HG02588 (cell line): ENCODE data around the gene ETS1.

ENCODE experiments used
- ATAC-seq: cut with Tn5 transposase; IDR thresholded peaks from one replicate; pipeline ENCODE4 v1.9.1; 2021; ENCODE audit warnings: mild to moderate bottlenecking, moderate library complexity; ENCODE audit not compliant: unreplicated experiment

The ETS1 gene

GRCh38 chr11:128619540-128620308 is 32.4 kb upstream of the ETS1 start:
- no peak for ATAC-seq

- ATAC-seq, result no peak
These were observed 31.6 kb upstream of the ETS1 start for GRCh38 chr11:128619007-128619406.

GRCh38 chr11:128618603-128619002 is 31.2 kb upstream of the ETS1 start:
- no peak for ATAC-seq

DNA sequence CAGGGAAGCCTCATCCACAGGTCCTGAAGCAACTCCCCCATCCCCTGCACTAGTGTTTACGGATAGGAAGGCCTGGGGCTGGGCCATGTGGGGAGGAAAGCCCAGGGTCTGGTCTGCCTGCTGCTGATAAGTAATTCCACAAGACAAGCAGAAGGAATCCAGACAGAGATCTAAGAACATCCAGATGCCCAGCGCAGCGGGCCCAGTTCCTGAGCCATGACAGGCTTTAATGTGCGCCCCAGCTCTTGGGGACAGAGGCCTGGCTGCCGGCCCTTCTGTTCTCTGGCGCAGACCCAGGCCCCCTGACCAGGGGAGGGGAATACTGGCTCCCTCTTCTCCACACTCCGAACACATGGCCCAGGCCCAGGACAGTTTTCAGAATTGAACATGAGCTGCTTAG is 28.8 kb upstream of the ETS1 start:
- ATAC-seq, result no peak

DNA sequence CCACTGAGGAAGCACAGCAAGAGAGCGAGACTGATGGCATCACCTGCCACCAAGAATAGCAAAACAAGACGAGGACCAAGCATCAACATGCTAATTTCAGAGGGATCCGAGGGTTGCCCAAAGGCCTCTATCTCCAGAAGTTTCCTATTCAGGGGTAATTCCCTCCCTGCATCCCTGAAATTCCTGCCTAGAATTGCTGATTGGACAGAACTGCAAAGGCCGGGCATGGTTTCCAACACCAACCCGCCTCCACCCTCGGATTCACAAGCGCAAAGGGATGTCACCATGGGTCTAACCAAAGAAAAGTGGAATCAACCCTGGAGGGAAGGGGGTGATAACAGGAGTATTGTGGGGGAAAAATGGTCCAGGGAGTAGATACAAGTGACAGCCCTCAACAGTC is 28.3 kb upstream of the ETS1 start:
- no peak for ATAC-seq

DNA sequence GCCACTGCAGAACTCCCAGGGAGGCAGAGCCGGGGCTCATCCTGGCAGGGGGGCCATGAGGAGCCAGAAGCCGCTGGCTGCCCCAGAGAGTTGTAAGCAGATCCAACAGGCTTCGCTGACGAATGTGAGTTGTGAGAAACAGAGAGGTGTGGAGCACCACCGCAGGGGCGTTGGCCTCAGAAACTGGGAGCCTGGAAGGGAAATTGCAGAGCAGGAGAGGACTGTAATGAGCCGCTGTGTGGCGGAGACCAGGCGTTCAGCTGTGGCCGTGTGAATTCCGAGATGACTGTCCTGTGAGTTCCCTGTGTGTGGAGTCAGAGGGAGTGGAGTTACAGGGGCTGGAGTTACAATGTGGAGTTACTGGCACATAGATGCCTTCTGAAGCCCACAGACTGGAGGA is 27.7 kb upstream of the ETS1 start:
- ATAC-seq, result no peak

- no peak for ATAC-seq
These were observed 26.7 kb upstream of the ETS1 start for GRCh38 chr11:128614026-128614425.

GRCh38 chr11:128613300-128613995 is 26.1 kb upstream of the ETS1 start:
- no peak for ATAC-seq

GRCh38 chr11:128610721-128611617 is 23.6 kb upstream of the ETS1 start:
- peak; percentile 96 for ATAC-seq

GRCh38 chr11:128609785-128610184 is 22.4 kb upstream of the ETS1 start:
- ATAC-seq, result no peak

DNA sequence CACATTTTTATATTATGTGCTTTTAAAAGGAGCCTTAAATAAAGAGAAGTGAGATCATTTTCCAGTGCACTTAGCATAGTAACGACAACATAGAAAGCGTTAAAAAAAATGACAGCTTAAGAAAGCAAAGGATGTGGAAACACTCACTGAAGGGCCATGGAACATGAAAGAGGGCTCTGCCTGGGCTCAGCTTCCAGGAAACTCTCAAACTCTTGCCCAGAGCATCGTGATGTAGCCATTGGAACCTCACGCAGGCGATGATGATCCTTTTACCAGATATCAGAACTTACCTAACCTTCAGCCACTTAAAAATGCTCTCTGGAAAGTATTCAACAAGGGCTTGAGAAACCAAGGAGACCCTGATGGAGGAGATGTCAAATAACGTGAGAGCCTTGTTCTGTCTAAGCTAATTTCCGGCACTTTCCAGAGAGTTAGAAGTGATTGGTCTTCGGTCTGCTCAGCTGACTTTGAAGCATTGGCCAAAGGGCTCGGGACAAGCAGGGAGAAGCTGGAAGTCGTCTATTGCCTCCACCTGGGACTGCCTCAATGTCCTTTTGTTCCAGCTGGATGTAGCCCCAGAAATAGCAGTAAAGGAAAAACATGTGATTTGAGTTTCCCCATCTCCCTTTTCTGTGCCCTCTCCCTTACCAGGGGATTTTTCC is 21.5 kb upstream of the ETS1 start:
- no peak for ATAC-seq

DNA sequence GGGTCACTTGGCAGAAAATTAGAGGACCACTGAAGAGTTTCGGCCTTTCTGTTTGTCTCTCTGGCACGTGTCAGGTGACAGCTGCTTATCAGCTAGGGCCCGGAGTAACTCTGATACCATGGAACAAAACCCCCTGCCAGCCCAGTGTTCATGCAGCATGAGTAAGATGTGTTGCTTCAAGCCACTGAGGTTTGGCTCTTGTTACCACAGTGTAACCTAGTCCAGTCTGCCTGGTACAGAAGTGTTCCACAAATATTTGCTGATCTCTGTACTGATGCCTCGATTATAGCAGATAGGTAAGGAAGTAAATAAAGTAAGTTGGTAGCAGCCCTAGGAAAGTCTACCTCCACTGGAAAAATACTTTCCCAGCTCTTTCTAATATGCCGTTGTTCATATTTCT is 20.5 kb upstream of the ETS1 start:
- ATAC-seq, result no peak

GRCh38 chr11:128604723-128605122 is 17.4 kb upstream of the ETS1 start:
- ATAC-seq, result no peak

DNA sequence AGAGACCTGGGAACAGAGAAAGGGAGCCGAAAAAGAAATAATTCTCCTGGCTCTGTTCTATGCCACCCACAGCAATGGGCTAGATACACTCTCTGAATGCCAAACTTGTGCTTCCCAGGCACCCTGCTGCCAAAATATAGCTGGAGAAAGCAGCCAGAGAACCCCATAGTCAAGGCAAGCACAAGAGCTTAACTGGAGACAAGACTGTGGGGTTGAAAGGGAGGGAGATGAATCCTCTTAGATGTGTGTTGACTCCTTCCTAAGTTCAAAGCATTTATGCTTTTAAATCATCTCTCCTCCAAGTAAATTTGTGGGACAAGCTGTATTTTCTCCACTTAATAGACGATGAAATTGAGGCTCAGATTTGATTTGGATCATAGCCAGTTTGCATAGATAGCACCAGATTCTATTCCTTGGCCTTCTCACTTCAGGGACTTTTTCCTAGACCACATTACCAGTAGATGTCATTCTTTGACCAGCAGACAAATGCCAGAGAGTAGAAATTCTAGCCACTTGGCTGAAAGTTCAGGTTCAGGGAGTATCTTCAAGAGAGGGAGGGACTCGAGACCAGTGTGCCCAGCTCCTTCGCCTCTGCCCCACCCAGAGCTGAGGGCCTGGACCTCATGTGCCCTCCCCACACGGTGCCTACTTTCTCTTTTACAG is 16.5 kb upstream of the ETS1 start:
- peak; percentile 71 for ATAC-seq

DNA sequence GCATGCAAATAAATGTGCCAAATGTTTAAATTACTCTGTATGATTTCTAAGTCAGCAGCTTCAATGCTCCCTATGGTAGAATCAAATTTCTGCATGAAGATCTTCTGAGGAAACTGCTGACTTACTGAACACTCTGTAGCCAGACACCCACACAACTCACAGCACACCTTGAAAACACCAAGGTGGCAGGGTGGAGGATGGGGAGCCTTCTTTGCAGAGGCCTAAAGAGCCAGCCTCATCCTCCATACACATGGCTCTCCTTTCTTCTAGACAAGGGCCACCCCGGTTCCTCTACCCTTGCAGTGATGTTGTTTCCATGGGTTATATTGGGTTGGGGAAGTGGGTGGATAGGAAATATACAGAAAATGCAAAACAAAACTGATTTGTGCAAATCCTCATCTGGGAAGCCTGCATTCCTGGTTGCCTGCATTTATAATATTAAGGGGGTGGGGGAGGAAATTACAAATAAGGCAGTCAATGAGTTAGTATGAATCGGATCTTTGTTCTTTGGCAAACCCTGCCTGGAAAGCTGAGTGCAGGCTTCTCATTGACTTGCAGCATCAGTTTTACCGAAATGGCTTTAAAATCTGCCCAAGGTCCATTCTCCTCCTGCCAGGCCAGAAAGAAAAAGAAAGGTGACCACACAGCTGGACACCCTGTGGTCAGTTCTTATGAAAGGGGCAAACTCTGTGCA is 15.8 kb upstream of the ETS1 start:
- no peak for ATAC-seq

DNA sequence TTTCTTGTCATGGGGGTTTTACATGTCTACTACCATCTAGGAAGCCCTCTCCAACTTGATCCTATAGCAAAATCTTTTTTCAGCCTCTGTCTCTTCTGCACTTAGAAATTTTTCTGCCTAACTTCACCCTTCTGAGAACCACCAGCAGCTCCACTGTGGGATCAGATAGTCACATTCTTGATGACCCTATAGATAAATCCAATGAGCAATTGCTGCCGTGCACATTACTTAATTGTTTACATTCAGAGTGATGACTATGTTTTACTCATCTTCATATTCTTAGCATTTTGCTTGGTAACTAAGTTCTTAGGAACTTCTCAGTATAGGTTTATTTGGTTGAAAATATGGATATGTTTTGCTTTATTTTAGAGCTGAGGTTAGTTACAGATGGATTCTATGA is 12.4 kb upstream of the ETS1 start:
- ATAC-seq, result no peak

DNA sequence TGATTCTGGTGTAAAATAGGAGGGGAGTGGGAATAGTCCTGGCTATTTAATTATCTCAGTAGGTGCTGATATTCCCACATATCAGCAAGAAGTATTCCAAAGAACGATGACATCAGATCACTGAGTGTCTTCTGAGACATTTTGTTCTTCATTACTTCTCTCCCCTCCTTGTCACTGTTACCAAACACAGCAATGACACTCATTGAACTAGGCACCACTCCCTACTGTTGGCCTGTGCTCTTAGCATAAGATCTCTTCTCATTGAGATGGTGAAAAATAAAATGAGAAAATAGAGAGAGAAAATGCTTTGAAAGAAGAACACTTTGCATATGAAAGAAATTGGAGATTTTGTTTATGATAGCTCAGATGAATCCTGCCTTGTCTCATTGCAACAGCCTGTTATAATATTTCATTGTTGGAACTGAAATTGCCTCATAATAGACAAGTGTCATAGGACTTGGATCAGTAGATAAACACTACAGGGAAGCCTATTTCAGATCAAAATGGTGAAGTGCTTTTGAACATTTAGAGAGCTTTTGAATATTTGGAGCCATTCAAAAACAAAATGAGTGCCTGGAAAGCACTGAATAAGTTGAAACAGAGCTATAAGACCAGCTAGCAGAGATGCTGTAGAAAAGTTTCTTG is 11.3 kb upstream of the ETS1 start:
- no peak for ATAC-seq

- ATAC-seq, result no peak
These were observed 10.7 kb upstream of the ETS1 start for GRCh38 chr11:128598096-128598495.

DNA sequence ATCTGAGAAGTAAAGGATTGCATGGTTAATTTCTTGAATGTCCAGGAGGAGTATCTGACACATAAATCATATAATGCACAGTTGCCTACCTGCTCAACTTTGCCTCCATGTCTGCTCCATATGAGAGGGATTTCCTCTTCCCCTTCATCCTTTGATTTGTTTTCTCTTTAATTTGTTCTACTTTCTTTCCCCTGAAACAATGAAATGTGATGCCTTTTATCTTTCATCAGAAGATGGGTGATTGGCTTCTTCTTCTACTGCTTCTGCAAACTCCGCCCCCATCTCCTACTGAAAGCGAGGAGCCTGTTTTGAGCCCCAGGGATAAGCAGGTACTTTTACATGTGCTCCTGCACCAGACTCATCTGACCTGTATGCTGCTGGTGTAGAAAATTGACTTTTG is 9.9 kb upstream of the ETS1 start:
- ATAC-seq, result no peak
